ENCODE results near the gene MYO1A. TPM values are rescaled to one million over a fixed set of nuclear protein-coding genes. Genes with fewer than 3 reads are reported as not detected.

The MYO1A gene
- total and polyA plus RNA-seq, 2 of the 13 experiments (the other 11 are each of a cell fraction or from before 2014, with no cell fraction given): 5.3 to 6.0 TPM

DNA sequence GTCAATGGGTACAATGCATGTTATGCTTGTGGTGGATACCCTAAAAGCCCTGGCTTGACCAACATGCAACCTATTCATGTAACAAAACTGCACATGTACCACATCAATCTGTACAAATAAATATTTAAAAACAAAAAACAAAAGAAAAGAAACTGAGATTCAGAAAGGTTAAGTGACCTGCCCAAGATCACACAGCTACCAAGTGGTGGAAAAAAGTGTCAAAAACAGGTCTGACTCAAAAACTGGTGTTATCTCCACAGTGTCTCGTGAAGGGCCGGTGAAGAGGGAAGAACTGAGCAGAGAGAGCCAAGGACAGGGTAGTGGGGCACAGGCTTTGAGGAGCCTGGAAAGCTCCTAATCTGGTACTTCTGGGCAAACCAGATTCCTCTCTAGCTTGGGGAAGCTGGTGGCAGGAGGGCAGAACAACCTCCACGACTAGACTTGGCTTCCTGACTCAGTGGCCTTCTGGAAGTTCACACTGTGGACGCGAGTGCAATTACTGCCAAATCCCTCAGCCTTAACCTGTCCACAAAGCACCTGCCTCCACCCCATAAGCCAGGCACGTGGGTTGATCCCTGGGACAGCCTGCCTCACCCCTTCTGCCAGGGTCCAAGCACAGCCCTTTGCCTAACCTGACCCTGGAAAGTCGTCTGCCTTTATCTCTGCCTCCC is 59.1 kb downstream of the MYO1A start (continued):
- TF ChIP-seq SP2 (CRISPR knock-in tag; IDR thresholded peaks at IDR 0.05) (no peak), SKI (IDR thresholded peaks at IDR 0.05; ENCODE audit: partially characterized antibody) (no peak), KDM2A (CRISPR knock-in tag; IDR thresholded peaks at IDR 0.05; ENCODE audit: borderline replicate concordance, low read depth) (no peak), REPIN1 (CRISPR knock-in tag; IDR thresholded peaks at IDR 0.05; ENCODE audit: borderline replicate concordance, low read depth) (no peak), MLLT10 (CRISPR knock-in tag; IDR thresholded peaks at IDR 0.05) (no peak), ZNF468 (CRISPR knock-in tag; IDR thresholded peaks at IDR 0.05) (no peak), ZNF101 (CRISPR knock-in tag; IDR thresholded peaks at IDR 0.05; ENCODE audit: borderline replicate concordance, low read depth) (no peak), TAF1 (CRISPR knock-in tag; IDR thresholded peaks at IDR 0.05) (no peak)
- TF ChIP-seq, protein P1, sequence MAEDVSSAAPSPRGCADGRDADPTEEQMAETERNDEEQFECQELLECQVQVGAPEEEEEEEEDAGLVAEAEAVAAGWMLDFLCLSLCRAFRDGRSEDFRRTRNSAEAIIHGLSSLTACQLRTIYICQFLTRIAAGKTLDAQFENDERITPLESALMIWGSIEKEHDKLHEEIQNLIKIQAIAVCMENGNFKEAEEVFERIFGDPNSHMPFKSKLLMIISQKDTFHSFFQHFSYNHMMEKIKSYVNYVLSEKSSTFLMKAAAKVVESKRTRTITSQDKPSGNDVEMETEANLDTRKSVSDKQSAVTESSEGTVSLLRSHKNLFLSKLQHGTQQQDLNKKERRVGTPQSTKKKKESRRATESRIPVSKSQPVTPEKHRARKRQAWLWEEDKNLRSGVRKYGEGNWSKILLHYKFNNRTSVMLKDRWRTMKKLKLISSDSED (CRISPR knock-in tag; IDR thresholded peaks at IDR 0.05): no peak

DNA sequence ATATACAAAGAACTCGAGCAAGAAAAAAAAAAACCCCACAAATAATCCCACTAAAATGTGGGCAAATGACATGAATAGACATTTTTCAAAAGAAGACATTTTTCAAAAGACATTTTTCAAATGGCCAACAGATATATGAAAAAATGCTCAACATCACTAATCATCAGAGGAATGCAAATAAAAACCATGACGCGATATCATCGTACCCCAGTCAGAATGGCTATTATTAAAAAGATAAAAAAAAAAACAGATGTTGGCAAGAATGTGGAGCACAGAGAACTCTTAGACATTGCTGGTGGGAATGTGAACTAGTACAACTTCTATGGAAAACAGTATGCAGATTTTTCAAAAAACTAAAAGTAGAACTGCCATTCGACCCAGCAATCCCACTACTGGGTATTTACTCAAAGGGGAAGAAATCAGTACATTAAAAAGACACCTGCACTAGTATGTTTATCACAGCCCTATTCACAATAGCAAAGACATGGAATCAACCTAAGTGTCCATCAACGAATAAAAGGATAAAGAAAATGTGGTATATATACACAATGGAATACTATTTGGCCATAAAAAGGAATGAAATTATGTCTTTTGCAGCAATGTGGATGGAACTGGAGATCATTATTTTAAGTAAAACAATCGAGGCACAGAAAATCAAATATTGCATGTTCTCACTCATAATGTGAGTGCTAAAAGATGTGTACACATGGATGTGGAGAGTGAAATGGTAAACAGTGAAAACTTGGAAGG is 59.9 kb downstream of the MYO1A start:
- no peaks in the 10 kb centered on the region for H3K27me3 ChIP-seq (ENCODE audit: control insufficient read depth in 1 of 2, insufficient read depth in 2 of 2, low read length in 2 of 2)
- no peak for DNase-seq (ENCODE audit: low spot score)
- no peak overlapping the region for H3K4me3 ChIP-seq (replicated peaks in 1 of 3; ENCODE audit: insufficient read depth in 1 of 3, low read depth in 2 of 3, low read length in 3 of 3)
- no peaks in the 10 kb centered on the region for H4K20me1 ChIP-seq (ENCODE audit: insufficient read depth, low read length)
- no peak for ATAC-seq
- 19% methylated on average over 7 of the region's 7 CpGs for WGBS (ENCODE audit: low lambda C conversion rate)
- H3K27ac ChIP-seq (ENCODE audit: extremely low read length, insufficient read depth, low read length): no peak overlapping the region
- no peaks in the 10 kb centered on the region for H3K9me3 ChIP-seq (ENCODE audit: low read length)
- peaks cover 15% of the 10 kb centered on the region; the same call in 1 of the 2 replicates for H3K4me1 ChIP-seq (ENCODE audit: insufficient read depth, low read length)
- H3K9ac ChIP-seq (ENCODE audit: insufficient read depth, low read depth, low read length): no peak overlapping the region
- no peak overlapping the region for H2AFZ ChIP-seq (ENCODE audit: low read length)
- H3K4me2 ChIP-seq (ENCODE audit: low read depth, low read length): no peak overlapping the region
- intact Hi-C loops (cut with micrococcal nuclease; ENCODE audit: unreplicated experiment): loop anchor here (5.0 kb wide), 1 partner anchor 228 kb away; the partner anchor contains the start of gene HSD17B6
- no peak for FAIRE-seq
- no peaks in the 10 kb centered on the region for H3K79me2 ChIP-seq (ENCODE audit: insufficient read depth, low read length)
- POLR2A ChIA-PET: no interaction called here
- CTCF ChIA-PET (ENCODE audit: low intra/inter-chr PET ratio, low total read pairs): no interaction called here
- H3K36me3 ChIP-seq (replicated peaks in 1 of 2; ENCODE audit: control insufficient read depth in 1 of 2, insufficient read depth in 2 of 2, low read length in 2 of 2): no peaks in the 10 kb centered on the region
- in situ Hi-C loops (cut with HindIII; ENCODE audit: extremely low pct_ligation_motif_present, low pct_unique_long_range_greater_than_20kb): loop anchor here (5.0 kb wide), 3 partner anchors 43 to 233 kb away; no protein-coding TSS in a partner anchor
- no TSS peak for BruUV-seq (replicated peaks)
- TF ChIP-seq, protein P2, sequence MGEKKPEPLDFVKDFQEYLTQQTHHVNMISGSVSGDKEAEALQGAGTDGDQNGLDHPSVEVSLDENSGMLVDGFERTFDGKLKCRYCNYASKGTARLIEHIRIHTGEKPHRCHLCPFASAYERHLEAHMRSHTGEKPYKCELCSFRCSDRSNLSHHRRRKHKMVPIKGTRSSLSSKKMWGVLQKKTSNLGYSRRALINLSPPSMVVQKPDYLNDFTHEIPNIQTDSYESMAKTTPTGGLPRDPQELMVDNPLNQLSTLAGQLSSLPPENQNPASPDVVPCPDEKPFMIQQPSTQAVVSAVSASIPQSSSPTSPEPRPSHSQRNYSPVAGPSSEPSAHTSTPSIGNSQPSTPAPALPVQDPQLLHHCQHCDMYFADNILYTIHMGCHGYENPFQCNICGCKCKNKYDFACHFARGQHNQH (CRISPR knock-in tag; IDR thresholded peaks at IDR 0.05): no peak
- TF ChIP-seq ZNF329 (CRISPR knock-in tag; IDR thresholded peaks at IDR 0.05; ENCODE audit: low read depth) (no peak), ZKSCAN8 (CRISPR knock-in tag; IDR thresholded peaks at IDR 0.05; ENCODE audit: borderline replicate concordance) (no peak), KDM4B (CRISPR knock-in tag; IDR thresholded peaks at IDR 0.05) (no peak), ZBTB3 (CRISPR knock-in tag; IDR thresholded peaks at IDR 0.05; ENCODE audit: borderline replicate concordance, low read depth) (no peak), ZKSCAN5 (CRISPR knock-in tag; IDR thresholded peaks at IDR 0.05) (no peak), TOE1 (CRISPR knock-in tag; IDR thresholded peaks at IDR 0.05) (no peak)
- TF ChIP-seq, protein P3, sequence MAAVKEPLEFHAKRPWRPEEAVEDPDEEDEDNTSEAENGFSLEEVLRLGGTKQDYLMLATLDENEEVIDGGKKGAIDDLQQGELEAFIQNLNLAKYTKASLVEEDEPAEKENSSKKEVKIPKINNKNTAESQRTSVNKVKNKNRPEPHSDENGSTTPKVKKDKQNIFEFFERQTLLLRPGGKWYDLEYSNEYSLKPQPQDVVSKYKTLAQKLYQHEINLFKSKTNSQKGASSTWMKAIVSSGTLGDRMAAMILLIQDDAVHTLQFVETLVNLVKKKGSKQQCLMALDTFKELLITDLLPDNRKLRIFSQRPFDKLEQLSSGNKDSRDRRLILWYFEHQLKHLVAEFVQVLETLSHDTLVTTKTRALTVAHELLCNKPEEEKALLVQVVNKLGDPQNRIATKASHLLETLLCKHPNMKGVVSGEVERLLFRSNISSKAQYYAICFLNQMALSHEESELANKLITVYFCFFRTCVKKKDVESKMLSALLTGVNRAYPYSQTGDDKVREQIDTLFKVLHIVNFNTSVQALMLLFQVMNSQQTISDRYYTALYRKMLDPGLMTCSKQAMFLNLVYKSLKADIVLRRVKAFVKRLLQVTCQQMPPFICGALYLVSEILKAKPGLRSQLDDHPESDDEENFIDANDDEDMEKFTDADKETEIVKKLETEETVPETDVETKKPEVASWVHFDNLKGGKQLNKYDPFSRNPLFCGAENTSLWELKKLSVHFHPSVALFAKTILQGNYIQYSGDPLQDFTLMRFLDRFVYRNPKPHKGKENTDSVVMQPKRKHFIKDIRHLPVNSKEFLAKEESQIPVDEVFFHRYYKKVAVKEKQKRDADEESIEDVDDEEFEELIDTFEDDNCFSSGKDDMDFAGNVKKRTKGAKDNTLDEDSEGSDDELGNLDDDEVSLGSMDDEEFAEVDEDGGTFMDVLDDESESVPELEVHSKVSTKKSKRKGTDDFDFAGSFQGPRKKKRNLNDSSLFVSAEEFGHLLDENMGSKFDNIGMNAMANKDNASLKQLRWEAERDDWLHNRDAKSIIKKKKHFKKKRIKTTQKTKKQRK (IDR thresholded peaks at IDR 0.05; ENCODE audit: low read length): no peak

All from HepG2 (cell line).